Measurements from ENCODE around the gene RNF220. TPM values are rescaled to one million over a fixed set of nuclear protein-coding genes. Genes with fewer than 3 reads are reported as not detected.

RNF220 gene
- total and polyA plus RNA-seq, 2 of the 13 experiments (the other 11 are each of a cell fraction or from before 2014, with no cell fraction given): 48.2 to 72.1 TPM

- no peak for DNase-seq (ENCODE audit: low spot score)
- Histone ChIP-seq H3K4me1 (ENCODE audit: insufficient read depth, low read length) (no peaks in the 10 kb centered on the region), H3K9ac (ENCODE audit: insufficient read depth, low read depth, low read length) (no peak overlapping the region), H3K4me3 (replicated peaks in 1 of 3; ENCODE audit: insufficient read depth in 1 of 3, low read depth in 2 of 3, low read length in 3 of 3) (no peak overlapping the region), H3K9me3 (ENCODE audit: low read length) (no peaks in the 10 kb centered on the region), H3K79me2 (ENCODE audit: insufficient read depth, low read length) (no peaks in the 10 kb centered on the region), H3K27ac (ENCODE audit: extremely low read length, insufficient read depth, low read length) (no peak overlapping the region), H2AFZ (ENCODE audit: low read length) (no peak overlapping the region), H3K4me2 (ENCODE audit: low read depth, low read length) (no peak overlapping the region), H4K20me1 (ENCODE audit: insufficient read depth, low read length) (no peaks in the 10 kb centered on the region), H3K36me3 (replicated peaks in 1 of 2; ENCODE audit: control insufficient read depth in 1 of 2, insufficient read depth in 2 of 2, low read length in 2 of 2) (no peaks in the 10 kb centered on the region), H3K27me3 (ENCODE audit: control insufficient read depth in 1 of 2, insufficient read depth in 2 of 2, low read length in 2 of 2) (peaks cover 0 to 24% of the 10 kb centered on the region in 2 experiments; a peak in 2 of 5 replicates)
- intact Hi-C loops (cut with micrococcal nuclease; ENCODE audit: unreplicated experiment) (no loop called here), in situ Hi-C loops (cut with HindIII; ENCODE audit: extremely low pct_ligation_motif_present, low pct_unique_long_range_greater_than_20kb) (no loop called here)
- BruUV-seq (replicated peaks): no TSS peak
- CTCF ChIA-PET (ENCODE audit: low intra/inter-chr PET ratio, low total read pairs): no interaction called here
- WGBS (ENCODE audit: low lambda C conversion rate): 48% methylated on average over 7 of the region's 7 CpGs
- POLR2A ChIA-PET: interaction anchor here (1.0 to 1.2 kb wide), 2 partner anchors 29 to 283 kb away, joined by 3 read pairs; no protein-coding TSS in a partner anchor
- TF ChIP-seq ZGPAT (CRISPR knock-in tag; IDR thresholded peaks at IDR 0.05) (no peak), BATF2 (CRISPR knock-in tag; IDR thresholded peaks at IDR 0.05) (no peak), BORCS8-MEF2B (CRISPR knock-in tag; IDR thresholded peaks at IDR 0.05) (no peak), HNF4A (CRISPR knock-in tag; IDR thresholded peaks at IDR 0.05) (no peak), TFDP1 (CRISPR knock-in tag; IDR thresholded peaks at IDR 0.05; ENCODE audit: borderline replicate concordance) (no peak), NCOA5 (CRISPR knock-in tag; IDR thresholded peaks at IDR 0.05) (no peak), ZNF781 (CRISPR knock-in tag; IDR thresholded peaks at IDR 0.05; ENCODE audit: borderline replicate concordance, not compliant biosample characterization) (no peak), CSRNP2 (CRISPR knock-in tag; conservative IDR thresholded peaks at IDR 0.05; ENCODE audit: low read depth) (no peak), CENPT (CRISPR knock-in tag; IDR thresholded peaks at IDR 0.05; ENCODE audit: low read depth) (no peak), ZIK1 (CRISPR knock-in tag; IDR thresholded peaks at IDR 0.05; ENCODE audit: borderline replicate concordance, low read depth) (no peak), RFX3 (CRISPR knock-in tag; IDR thresholded peaks at IDR 0.05) (no peak), HDAC1 (CRISPR knock-in tag; IDR thresholded peaks at IDR 0.05) (no peak), U2AF2 (IDR thresholded peaks at IDR 0.05; ENCODE audit: low read depth, low read length) (no peak), TOE1 (CRISPR knock-in tag; IDR thresholded peaks at IDR 0.05) (no peak), FOXC1 (CRISPR knock-in tag; IDR thresholded peaks at IDR 0.05; ENCODE audit: borderline replicate concordance) (no peak), PBX3 (CRISPR knock-in tag; IDR thresholded peaks at IDR 0.05; ENCODE audit: borderline replicate concordance) (no peak), ZNF670 (CRISPR knock-in tag; IDR thresholded peaks at IDR 0.05; ENCODE audit: borderline replicate concordance) (no peak)
- no peak for ATAC-seq
- no peak for FAIRE-seq
Observed at GRCh38 chr1:44566281-44567046, 161.4 kb downstream of the RNF220 start.
